Parathyroid adenoma (tissue), 2 donors: Measurements from ENCODE around the gene DENND5A.
"Not testable (repeated sequence)": the region's sequence is repeated elsewhere in the genome, so short reads cannot be mapped to it uniquely, and the experiment has no call there.

Source experiments
- H2AFZ ChIP-seq: fragments of 300-600 bp; sonication (generic); one replicate; pipeline ENCODE4 v1.7.0; 2017; ENCODE audit warnings: antibody characterized with exemption, mild to moderate bottlenecking
- H3K27ac ChIP-seq: fragments of 300-600 bp; sonication (generic); one replicate; pipeline ENCODE4 v1.7.0; 2017
- H3K27me3 ChIP-seq: fragments of 300-600 bp; sonication (generic); one replicate; pipeline ENCODE4 v1.7.0; 2017; ENCODE audit warnings: low read length; ENCODE audit not compliant: control insufficient read depth, insufficient read depth
- H3K36me3 ChIP-seq: fragments of 300-600 bp; sonication (generic); one replicate; pipeline ENCODE4 v1.7.0; 2017; ENCODE audit warnings: low read length; ENCODE audit not compliant: control insufficient read depth, insufficient read depth
- H3K4me1 ChIP-seq: fragments of 300-600 bp; sonication (generic); one replicate; pipeline ENCODE4 v1.7.0; 2017; ENCODE audit warnings: control low read depth
- H3K4me2 ChIP-seq: fragments of 300-600 bp; sonication (generic); one replicate; pipeline ENCODE4 v1.7.0; 2017; ENCODE audit warnings: low read length
- H3K4me3 ChIP-seq: fragments of 300-600 bp; sonication (generic); one replicate; pipeline ENCODE4 v1.7.0; 2017; ENCODE audit warnings: low read depth, low read length
- H3K79me2 ChIP-seq: fragments of 300-600 bp; sonication (generic); one replicate; pipeline ENCODE4 v1.7.0; 2017; ENCODE audit warnings: control low read depth
- H3K9ac ChIP-seq: fragments of 300-600 bp; sonication (generic); one replicate; pipeline ENCODE4 v1.7.0; 2017; ENCODE audit warnings: mild to moderate bottlenecking
- H3K9me3 ChIP-seq: fragments of 300-600 bp; sonication (generic); one replicate; pipeline ENCODE4 v1.7.0; 2017; ENCODE audit warnings: low read length; ENCODE audit not compliant: control insufficient read depth
- CTCF ChIP-seq: fragments of 300-600 bp; sonication (generic); IDR thresholded peaks from one replicate; pipeline ENCODE4 v1.7.0; 2017; ENCODE audit warnings: antibody characterized with exemption, mild to moderate bottlenecking
- donor health status: primary hyperparathyroidism.

The DENND5A gene

GRCh38 chr11:9266132-9266736 lies 1.1 kb upstream of the DENND5A start:
- TF ChIP-seq CTCF: no peak
- Histone ChIP-seq H3K27me3 (no peaks in the 10 kb centered on the region), H3K9me3 (no peaks in the 10 kb centered on the region), H3K4me2 (no peak overlapping the region), H3K27ac (peak overlapping the region; percentile 57), H3K36me3 (no peaks in the 10 kb centered on the region), H3K79me2 (no peaks in the 10 kb centered on the region), H3K4me1 (no peaks in the 10 kb centered on the region), H3K9ac (no peak overlapping the region), H2AFZ (peak overlapping the region; percentile 90), H3K4me3 (peak overlapping the region; percentile 59)

DNA sequence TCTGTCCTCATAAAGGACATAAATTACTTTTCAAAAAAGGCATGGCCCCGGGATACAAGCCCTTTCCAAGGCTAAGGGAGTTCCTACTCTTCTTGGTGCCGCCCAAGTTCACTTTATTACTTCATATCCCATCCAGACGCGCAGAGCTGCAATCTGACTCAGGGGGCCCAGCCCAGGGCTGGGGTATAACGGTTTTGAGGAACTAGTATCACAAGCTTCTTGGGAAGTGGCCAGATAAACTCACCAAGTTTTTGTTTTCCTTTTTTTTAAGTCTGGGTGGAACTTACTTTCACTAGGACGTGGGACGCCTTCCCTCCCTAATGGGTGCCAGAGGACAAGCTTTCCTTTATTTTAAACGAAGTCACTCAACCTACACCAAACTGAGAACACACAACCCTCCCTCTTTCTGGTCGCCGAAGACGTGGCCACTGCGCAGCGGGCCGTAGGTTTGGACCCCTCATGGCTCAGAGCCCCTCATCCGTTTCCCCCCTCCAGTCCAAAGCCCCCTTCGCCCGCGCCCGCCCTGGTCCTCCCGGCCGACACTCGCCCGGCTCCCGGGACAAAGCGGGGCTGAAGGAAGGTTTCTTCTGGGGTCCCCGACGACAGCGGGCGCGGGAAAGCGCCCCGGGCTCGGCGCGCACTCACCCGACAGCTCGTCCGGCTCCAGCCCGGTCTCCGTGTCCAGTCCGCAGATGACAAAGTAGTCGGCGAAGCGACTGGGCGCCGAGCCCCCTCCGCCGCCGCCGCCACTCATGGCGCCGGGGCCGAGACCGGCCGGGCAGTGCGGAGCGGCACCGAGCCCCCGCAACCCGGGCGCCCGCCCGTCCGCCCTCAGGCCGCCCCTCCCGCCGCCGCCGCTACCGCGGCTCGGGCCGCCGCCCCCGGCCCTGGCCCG lies 587 bp downstream of the DENND5A start:
- Histone ChIP-seq H3K27me3 (no peaks in the 10 kb centered on the region), H3K9me3 (no peaks in the 10 kb centered on the region), H3K79me2 (peaks cover under 1% of the 10 kb centered on the region), H2AFZ (peak overlapping the region; percentile 80), H3K4me3 (peak overlapping the region; percentile 64), H3K27ac (peak overlapping the region; percentile 68), H3K4me1 (no peaks in the 10 kb centered on the region), H3K36me3 (no peaks in the 10 kb centered on the region), H3K9ac (no peak overlapping the region), H3K4me2 (peak overlapping the region; percentile 74)
- no peak for TF ChIP-seq CTCF

DNA sequence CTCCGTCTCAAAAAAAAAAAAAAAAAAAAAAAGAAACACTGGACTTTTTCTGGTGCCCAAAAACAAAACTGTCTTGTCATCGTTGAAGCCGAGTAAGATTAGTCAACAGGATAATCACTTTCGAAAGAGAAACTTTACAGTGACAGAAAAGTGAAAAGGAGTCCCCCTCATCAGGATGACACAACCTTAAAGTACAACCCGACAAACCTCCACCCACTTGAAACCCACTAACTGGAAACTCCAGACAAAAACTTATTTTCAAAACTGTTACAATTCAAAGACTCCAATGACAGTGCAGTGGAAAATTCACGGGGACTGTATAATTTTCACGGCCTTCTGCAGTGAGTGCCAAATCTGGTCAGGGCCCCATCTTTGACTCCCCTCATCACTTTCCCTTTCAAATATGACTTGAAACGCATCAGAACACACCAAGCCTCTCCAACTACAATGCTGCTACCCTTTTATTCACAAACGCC lies 1.3 kb downstream of the DENND5A start:
- Histone ChIP-seq H3K9me3 (no peaks in the 10 kb centered on the region), H3K79me2 (peaks cover 3% of the 10 kb centered on the region), H3K4me3 (peak overlapping the region; percentile 64), H3K27ac (peak overlapping the region; percentile 68), H3K4me1 (no peaks in the 10 kb centered on the region), H2AFZ (peak overlapping the region; percentile 80), H3K4me2 (peak overlapping the region; percentile 74), H3K27me3 (no peaks in the 10 kb centered on the region), H3K36me3 (no peaks in the 10 kb centered on the region), H3K9ac (no peak overlapping the region)
- TF ChIP-seq CTCF: no peak

DNA sequence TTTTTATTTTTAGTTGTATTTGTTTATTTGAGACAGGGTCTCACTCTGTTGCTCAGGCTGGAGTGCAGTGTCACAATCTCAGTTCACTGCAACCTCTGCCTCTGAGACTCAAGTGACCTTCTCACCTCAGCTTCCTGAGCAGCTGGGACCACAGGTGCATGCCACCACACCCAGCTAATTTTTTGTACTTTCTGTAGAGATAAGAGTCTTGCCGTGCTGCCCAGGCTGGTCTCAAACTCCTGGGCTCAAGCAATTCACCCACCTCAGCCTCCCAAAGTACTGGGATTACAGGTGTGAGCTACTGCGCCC lies 4.4 kb downstream of the DENND5A start:
- H3K27ac ChIP-seq, H3K79me2 ChIP-seq, H3K36me3 ChIP-seq, H2AFZ ChIP-seq, H3K4me3 ChIP-seq, H3K4me1 ChIP-seq, H3K27me3 ChIP-seq, H3K9me3 ChIP-seq, H3K9ac ChIP-seq, H3K4me2 ChIP-seq: not testable (repeated sequence)

DNA sequence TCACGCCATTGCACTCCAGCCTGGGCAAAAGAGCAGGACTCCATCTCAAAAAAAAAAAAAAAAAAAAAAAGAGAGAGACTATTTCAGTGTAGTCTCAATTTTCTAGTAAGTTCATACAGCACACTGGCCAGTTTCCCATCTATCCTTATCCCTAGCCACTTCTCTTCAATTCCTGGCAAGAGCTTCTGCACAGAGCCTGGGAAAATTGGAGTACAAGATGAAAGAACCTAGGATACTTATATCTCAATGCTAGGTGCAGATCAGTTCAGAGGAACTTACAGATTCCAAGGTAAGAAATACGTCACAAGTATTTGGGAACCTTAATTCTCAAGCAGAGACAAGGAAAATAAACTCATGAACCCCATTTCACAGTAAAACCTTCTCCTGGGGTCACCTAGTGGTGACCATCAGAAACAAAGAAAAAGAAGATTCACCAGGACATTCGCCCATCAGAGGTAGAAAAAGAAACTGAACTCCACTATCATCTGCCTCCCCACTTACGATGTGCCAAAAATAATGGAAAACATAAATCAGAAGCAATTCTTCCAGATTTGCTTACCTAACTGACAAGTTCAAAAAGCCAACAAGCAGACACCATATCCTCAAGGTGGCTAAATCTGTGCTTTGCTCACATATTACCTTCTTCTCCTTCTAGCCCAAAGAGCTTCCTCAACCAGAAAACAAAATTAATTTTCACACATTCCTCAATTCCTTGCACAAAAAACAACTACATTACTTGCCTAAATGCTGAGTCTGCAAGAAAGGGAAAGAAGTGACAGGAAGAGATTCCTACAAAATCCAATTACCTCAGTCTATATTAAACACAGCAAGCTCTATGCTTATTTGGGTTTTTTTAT lies 4.9 kb downstream of the DENND5A start:
- TF ChIP-seq CTCF: no peak
- Histone ChIP-seq H3K4me2 (no peak overlapping the region), H3K4me1 (no peaks in the 10 kb centered on the region), H3K9ac (no peak overlapping the region), H3K27me3 (no peaks in the 10 kb centered on the region), H3K79me2 (peaks cover 4% of the 10 kb centered on the region), H3K27ac (no peak overlapping the region), H2AFZ (no peak overlapping the region), H3K4me3 (no peak overlapping the region), H3K9me3 (no peaks in the 10 kb centered on the region), H3K36me3 (no peaks in the 10 kb centered on the region)

DNA sequence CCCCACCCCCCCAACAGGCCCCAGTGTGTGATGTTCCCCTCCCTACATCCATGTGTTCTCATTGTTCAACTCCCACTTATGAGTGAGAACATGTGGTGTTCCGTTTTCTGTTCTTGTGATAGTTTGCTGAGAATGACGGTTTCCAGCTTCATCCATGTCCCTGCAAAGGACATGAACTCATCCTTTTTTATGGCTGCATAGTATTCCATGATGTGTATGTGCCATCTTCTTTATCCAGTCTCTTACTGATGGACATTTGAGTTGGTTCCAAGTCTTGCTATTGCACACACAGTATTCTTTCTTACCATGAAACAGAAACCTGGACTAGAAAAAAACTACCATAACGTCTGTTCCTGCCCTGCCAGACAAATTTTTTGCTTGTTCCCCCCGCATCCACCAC lies 6.9 kb downstream of the DENND5A start:
- not testable (repeated sequence) for H3K9ac ChIP-seq, H3K4me1 ChIP-seq, H3K36me3 ChIP-seq, H3K4me2 ChIP-seq, H3K9me3 ChIP-seq, H3K27ac ChIP-seq, H3K4me3 ChIP-seq, H3K79me2 ChIP-seq, H2AFZ ChIP-seq, H3K27me3 ChIP-seq
